NCI-H774 (cell line): ENCODE data around the gene TTYH1.

Experiments used
- DNase-seq: peaks from one replicate; lab custom pipeline; 2025; lab: John Stamatoyannopoulos, UW

Gene TTYH1

GRCh38 chr19:54392105-54392504 is 23.2 kb upstream of the TTYH1 start:
- no peak for DNase-seq

DNA sequence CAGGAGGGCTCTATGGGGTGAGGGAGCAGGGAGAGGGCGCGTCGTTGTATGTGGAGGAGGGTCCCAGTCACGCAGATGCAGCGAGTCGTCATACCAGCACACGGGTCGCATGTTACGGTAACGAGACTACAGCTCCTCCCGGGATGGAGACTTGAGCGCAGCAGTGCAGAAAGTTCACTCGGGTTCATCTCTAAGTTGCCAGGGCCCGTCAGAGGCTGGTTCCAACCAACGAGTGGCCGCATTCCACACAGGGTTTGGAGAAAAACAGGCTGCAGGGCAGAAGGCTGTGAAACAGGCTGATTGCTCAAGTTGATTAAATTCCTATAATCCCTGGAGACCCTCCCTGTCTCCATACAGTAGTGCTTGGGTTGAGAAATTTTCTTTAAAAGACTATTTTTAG is 21.9 kb upstream of the TTYH1 start:
- DNase-seq = no peak

DNA sequence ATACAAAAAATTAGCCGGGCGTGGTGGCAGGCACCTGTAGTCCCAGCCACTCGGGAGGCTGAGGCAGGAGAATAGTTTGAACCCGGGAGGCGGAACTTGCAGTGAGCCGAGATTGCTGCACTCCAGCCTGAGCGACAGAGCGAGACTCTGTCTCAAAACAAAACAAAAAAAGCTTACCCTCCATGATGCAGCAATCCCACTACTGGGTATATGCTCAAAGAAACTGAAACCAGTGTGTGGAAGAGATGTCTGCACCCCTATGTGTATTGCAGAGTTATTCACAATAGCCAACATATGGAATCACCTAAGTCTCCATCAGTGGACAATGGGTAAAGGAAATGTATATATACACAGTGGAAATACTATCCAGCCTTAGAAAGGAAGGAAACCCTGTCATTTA is 19.6 kb upstream of the TTYH1 start:
- DNase-seq = no peak

DNA sequence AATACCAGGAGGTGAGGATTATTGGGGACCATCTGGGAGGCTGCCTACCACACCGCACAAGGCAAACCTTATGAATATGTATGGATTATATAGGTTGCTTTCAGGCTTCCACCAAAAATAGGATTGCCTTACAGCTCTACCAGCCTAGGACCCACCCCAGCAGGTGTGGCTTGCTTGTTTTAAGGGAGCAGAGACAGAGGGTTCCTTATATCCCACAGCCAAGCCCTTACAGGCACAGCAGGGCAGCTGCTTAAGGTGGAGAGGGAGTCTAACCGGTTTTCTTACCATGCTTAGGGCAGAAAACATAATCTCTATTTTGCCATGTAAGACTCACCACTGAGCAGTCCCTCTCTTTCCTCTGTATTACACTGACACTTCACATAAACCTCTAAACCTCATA is 16.1 kb upstream of the TTYH1 start:
- DNase-seq = no peak

- DNase-seq = no peak
Observed at GRCh38 chr19:54400913-54401312, 14.4 kb upstream of the TTYH1 start.

DNA sequence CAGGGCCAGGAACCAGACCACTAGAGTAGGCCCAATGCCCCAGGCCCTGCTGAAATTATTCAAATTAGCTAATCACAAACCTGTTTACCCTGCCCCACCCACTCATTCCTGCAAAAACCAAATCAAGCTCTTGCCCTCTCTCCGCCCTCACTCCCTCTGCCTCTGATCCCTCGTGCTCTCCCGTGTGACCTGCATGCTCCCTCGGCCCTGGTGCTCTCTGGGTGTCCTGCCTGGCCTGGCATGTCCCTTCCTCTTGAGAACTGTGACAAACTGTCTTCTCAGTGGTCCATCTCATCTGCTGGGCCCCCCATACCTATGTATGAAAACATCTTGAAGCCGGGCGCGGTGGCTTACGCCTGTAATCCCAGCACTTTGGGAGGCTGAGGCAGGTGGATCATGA is 12.2 kb upstream of the TTYH1 start:
- DNase-seq = no peak

DNA sequence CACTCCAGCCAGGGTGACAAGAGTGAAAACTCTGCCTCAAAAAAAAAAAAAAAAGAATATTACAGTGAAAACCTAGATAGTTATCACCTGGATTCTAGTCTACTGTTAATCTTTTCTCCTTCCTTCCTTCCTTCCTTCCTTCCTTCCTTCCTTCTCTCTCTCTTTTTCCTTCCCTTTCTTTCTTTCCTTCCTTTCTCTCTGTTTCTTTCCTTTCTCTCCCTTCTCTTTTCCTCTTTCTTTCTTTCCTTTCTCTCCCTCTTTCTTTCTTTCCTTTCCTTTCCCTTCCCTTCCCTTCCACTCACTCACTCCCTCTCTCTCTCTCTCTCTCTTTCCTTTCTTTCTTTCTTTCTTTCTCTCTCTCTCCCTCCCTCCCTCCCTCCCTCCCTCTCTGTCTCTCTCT is 9.6 kb upstream of the TTYH1 start:
- DNase-seq = no peak

DNA sequence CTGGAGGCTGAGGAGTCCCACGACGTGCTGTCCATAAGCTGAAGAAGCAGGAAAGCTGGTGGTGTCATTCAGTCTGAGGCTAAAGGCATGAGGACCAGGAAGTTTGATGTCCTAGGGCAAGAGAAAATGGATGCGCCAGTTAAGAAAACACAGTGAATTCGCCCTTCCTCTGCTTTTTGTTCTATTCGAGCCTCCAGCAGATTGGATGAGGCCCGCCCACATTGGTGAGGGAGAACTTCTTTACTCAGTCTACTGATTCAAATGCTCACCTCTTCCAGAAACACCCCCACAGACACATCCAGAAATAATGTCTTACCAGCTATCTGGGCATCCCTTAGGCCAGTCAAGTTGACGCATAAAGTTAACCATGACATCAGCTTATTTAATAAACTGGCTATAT is 7.5 kb upstream of the TTYH1 start:
- DNase-seq = no peak

DNA sequence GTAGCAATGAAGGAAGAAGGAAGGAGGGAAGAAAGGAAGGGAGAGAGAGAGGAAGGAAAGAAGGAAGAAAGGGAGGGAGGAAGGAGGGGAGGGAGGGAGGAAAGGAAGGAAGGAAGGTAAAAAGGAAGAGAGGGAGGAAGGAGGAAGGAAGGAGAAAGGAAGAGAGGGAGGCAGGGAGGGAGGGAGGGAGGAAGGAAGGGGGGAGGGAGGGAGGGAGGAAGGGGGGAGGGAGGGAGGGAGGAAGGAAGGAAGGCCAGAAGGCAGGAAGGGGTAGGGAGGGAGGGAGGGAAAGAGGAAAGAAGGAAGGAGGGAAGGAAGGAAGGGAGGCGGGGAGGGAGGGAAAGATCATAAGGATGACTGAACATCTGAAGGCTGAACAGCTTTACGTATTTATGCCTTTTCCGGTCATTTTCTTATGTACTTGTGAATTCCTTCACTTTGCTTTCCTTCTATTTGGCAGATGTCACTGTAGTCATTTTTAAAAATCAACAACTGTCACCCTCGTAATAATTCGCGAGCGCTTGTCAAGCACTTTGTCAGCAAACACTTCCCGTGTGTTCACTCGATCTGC is 6.7 kb upstream of the TTYH1 start:
- DNase-seq = no peak

DNA sequence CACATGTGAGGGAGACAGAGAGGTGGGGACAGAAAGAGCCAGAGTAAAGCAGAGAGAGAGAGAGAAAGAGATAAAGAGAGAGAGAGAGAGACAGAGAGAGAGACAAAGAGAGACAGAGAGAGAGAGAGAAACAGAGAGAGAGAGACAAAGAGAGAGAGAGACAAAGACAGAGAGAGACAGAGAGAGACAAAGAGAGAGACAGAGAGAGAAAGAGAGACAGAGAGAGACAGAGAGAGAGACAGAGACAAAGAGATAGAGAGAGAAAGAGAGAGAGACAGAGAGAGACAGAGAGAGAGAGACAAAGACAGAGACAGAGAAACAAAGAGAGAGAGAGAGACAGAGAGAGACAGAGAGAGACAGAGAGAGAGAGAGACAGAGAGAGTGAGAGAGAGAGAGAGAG is 4.2 kb upstream of the TTYH1 start:
- DNase-seq = no peak

DNA sequence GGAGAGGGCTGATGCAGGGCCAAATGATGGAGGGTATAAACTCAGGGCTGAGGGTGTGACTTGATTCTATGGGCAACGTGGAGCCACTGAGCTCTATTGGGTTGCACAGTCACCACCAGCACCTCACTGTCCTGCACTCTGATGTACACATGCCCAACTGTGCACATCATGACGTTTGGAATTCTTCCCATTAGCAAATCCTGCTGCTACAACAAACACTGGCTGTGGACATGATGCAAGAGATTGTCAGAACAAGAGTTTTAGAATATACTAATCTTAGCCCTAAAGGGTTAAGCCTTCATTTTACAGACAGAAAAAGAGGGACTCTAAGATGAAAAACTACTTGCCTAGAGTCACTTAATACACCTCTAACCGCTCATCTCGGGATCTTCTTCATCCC is 2.4 kb upstream of the TTYH1 start:
- no peak for DNase-seq

- no peak for DNase-seq
Observed at GRCh38 chr19:54414156-54414555, 1.1 kb upstream of the TTYH1 start.

DNA sequence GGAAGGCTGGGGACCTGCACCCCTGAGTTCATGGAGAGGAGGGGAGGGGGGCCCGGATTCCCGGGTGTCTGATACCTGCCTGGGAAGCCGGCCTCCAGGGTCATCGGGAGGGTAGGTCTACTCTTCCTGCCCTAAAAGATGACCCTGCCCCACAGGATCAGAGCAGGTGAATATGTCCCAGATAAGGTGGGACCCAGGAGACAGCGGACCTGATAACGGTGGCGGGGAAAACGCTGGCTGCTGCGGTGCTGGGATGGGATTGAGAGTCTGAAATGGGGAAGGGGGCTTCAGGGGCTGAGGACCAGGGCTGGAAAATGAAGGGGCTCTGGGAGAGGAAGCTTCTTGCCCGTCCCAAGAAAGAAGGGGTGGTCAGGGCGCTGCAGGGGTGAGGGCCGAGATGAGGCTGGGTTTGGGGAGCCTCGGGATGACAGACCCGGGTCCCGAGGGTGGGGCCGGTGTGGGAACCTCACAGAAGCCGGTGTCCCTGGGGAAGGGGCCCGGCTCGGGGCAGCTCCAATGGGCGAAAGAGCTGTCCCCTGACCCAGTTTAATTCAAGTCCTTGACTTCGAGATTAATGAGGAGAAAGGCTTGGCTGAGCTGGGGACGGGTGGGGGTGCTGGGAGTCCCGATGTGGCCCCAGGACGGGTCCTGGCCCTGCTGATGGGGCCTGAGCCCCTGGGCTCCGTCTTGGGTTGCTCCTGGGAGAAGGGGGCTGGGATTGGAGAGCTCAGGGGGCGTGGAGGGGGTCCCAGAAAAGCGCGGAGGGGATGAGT is 823 bp downstream of the TTYH1 start:
- no peak for DNase-seq

GRCh38 chr19:54416695-54417491 is 1.6 kb downstream of the TTYH1 start:
- DNase-seq = no peak

DNA sequence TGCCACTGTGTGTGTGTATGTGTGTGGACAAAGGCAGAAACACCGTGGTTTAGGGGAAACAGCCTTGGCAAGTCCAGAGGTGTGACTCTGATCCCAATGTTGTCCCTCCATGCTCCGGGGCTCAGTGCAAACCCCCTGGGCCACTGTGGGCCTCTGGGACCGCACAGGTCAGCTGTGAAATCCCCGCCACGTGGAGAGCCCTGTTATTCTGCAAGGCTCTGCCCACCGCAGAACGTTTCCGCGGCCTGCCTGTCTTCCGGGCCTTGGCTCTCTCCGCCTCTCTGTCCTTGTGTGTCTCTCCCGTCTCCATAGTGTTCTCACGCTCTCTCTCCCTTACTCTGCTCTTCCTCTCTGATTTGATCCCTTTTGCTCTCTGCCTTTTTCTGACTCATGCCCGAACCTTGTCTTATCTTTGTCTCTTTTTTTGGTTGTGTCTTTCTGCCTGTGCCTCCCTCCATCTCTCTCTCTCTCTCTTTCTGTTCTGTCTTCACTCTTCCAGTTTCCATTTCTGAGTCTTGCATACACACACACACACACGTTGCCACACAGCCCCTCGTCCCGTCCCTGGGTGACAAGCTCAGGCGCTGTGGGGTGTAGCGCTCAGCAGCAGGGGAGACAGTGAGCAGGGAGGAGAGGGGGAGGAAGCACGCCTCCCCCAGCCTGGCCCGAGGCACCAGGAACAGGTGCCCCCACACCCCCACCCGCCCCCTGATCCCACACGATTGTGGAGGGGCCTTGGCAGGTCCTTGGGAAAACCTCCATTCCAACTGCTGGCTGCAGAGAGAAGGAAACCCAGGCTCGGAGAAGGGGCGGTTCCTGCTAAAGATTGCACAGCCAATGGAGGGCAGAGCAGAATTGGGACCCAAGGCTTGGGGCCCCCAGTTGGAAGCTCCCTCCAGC is 3.0 kb downstream of the TTYH1 start:
- no peak for DNase-seq

DNA sequence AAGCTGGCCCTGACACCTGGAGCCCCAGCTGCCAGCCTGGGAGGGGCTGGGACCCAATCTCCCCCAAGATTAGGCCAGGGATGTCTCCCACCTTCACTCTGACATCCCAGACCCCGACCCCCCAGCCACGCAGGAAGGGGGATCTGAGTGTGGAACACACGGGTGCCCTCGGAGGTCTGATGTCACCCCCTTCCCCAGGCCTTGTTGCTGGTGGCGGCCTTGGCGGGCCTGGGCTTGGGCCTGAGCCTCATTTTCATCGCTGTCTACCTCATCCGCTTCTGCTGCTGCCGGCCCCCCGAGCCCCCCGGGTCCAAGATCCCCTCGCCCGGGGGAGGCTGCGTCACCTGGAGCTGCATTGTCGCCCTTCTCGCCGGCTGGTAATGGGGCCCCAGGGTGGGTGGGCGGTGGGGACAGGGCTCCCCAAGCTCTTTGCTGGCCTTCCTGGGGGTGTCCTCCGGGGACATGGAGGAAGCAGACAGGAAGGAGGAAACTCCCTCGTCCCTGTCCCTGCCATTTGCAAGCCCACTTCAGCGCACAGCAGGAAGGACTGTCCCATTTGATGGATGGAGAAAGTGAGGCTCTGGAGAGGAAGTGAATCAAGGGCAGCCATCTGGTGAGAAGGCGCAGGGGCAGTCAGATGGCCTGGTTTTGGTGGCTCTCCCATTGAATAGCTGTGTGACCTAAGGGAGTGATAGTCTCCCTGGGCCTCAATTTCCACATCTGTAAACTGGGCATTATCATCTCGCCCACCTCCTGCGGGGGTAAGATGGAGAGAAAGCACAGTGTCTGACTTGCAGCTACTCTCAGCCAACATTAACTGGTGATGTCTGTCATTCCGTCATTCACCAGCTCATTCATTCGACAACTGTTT is 3.9 kb downstream of the TTYH1 start:
- DNase-seq = no peak

DNA sequence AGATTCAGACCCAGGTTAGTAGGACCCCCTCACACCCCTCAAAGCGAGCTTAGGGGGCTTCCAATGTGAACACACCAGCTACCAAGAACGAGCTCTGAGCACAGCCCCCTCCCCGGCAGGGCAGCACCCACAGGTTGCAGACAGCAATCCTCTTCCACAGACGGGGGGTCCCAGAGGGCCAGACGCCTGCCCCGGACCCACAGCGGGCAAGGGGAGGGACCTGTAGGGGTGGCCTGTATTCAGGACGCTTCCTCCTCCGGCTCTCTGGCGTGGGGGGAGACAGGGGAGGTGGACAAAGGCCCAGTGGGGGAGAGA is 4.8 kb downstream of the TTYH1 start:
- no peak for DNase-seq

DNA sequence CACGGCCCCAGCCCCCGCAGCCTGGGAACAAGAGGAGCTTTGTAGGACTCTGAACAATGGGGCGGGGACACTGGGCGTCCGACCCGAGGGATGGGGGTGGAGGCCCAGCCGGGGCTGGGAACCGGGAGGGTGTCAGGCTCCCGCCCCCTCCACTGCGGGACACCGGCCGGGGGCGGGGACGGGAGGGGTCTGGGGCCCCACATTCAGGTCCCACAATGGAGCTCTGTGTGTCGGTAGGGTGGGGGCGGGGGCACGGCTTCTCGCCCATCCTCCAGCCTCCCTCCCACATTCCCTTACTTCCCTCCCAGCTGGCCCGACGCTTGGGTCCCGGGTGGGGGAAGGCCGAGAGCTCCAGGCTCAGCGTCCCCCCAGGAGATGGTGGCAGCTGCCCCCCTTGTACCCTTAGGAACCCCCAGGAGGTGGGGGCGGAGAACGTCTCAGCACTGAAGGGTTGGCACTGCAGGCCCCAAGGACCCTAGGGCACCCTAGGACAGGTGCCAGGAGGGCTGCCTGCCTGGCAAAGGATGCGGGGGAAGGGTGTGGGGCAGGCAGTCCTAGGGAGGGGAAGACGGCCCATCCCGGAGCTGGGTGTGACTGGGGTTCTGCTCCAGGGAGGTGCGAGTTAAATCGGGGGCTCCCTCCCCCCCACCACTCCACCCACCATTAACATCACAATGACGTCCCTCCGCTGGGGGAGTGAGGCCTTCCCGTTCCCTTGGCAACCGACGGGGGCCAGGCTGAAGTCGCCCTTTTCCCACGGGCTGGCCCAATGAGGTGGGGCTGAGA is 5.3 kb downstream of the TTYH1 start:
- DNase-seq = no peak

DNA sequence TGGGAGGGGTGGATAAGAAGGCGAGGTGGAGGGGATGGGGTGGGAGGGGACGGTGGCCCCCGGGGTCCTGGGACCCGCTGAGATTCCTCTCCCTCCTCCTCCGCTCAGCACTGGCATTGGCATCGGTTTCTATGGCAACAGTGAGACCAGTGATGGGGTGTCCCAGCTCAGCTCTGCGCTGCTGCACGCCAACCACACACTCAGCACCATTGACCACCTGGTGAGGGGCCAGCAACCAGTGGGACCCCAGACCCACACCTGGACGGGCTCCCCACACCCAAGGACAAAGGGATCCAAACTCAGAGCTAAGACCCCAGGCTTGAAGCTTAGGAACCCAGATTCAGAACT is 5.9 kb downstream of the TTYH1 start:
- DNase-seq = no peak

GRCh38 chr19:54421521-54421920 is 6.3 kb downstream of the TTYH1 start:
- no peak for DNase-seq

- no peak for DNase-seq
Observed at GRCh38 chr19:54422136-54422535, 6.9 kb downstream of the TTYH1 start.
